ENCODE data around the gene TEX48.

Gene TEX48

GRCh38 chr9:114616684-114617520, 65.1 kb downstream of the TEX48 start:
- DNase-seq: peak; percentile 18

Data from DMS79 treated with DMSO at 0.1 percent for 48 hours (cell line).